ENCODE data around the gene WAS. TPM values are rescaled to one million over a fixed set of nuclear protein-coding genes. Genes with fewer than 3 reads are reported as not detected.

The WAS gene
- total and polyA plus RNA-seq, 2 donors (not counting 1 experiment from before 2014, with no cell fraction given) = 88.7 to 98.0 TPM

- Histone ChIP-seq H3K9ac (ENCODE audit: low read length) (no peak overlapping the region), H3K36me3 (replicated peaks in 1 of 2; ENCODE audit: control extremely low read depth in 1 of 2, control insufficient read depth in 1 of 2, extremely low read depth in 1 of 2, insufficient read depth in 2 of 2, low read length in 1 of 2) (no peaks in the 10 kb centered on the region), H2AFZ (ENCODE audit: insufficient read depth, low read depth, low read length, poor library complexity, severe bottlenecking) (no peak overlapping the region), H3K4me2 (replicated peaks; ENCODE audit: low read depth, low read length, poor library complexity, severe bottlenecking) (no peak overlapping the region), H3K27ac (ENCODE audit: low read length in 2 of 2) (no peak overlapping the region), H4K20me1 (ENCODE audit: control insufficient read depth, insufficient read depth, low read length, poor library complexity, severe bottlenecking) (no peaks in the 10 kb centered on the region), H3K79me2 (ENCODE audit: control insufficient read depth, insufficient read depth, low read length) (peaks cover 1% of the 10 kb centered on the region), H3K27me3 (replicated peaks in 1 of 4; ENCODE audit: control extremely low read depth in 1 of 4, control insufficient read depth in 3 of 4, insufficient read depth in 4 of 4, low read length in 3 of 4) (no peaks in the 10 kb centered on the region), H3K9me3 (ENCODE audit: control extremely low read depth in 1 of 3, control insufficient read depth in 2 of 3, insufficient read depth in 1 of 3, low read length in 2 of 3) (no peaks in the 10 kb centered on the region), H3K4me3 (ENCODE audit: control extremely low read depth in 1 of 5, extremely low read depth in 1 of 5, insufficient read depth in 1 of 5, low read depth in 2 of 5, low read length in 4 of 5) (no peak overlapping the region), H3K4me1 (ENCODE audit: control insufficient read depth in 2 of 2, insufficient read depth in 2 of 2, low read length in 2 of 2) (no peaks in the 10 kb centered on the region)
- Mint-ChIP-seq H3K4me3 (no peak overlapping the region), H3K27me3 (no peaks in the 10 kb centered on the region), H3K9me3 (ENCODE audit: insufficient read depth) (no peaks in the 10 kb centered on the region), H3K27ac (no peak overlapping the region), H3K4me1 (peaks cover 8% of the 10 kb centered on the region)
- CTCF ChIA-PET = no interaction called here
- no CpG with 5 or more reads among the region's 2 CpGs for whole genome bisulfite sequencing (ENCODE audit: insufficient coverage)
- ATAC-seq (ENCODE audit: low read depth) = no peak
- POLR2A ChIA-PET = no interaction called here
- intact Hi-C loops (cut with micrococcal nuclease) = no loop called here
- no peak for DNase-seq
- TF ChIP-seq CTCF (IDR thresholded peaks at IDR 0.05) (no peak), EZH2 (IDR thresholded peaks at IDR 0.05; ENCODE audit: borderline replicate concordance, insufficient read depth, low read depth, low read length, poor library complexity, severe bottlenecking) (no peak)
These were observed 30.2 kb downstream of the WAS start for GRCh38 chrX:48713847-48714246.

GRCh38 chrX:48714573-48714972 lies 31.0 kb downstream of the WAS start:
- Histone ChIP-seq H2AFZ (ENCODE audit: insufficient read depth, low read depth, low read length, poor library complexity, severe bottlenecking) (no peak overlapping the region), H4K20me1 (ENCODE audit: control insufficient read depth, insufficient read depth, low read length, poor library complexity, severe bottlenecking) (no peaks in the 10 kb centered on the region), H3K79me2 (ENCODE audit: control insufficient read depth, insufficient read depth, low read length) (peaks cover 4% of the 10 kb centered on the region), H3K27me3 (replicated peaks in 1 of 4; ENCODE audit: control extremely low read depth in 1 of 4, control insufficient read depth in 3 of 4, insufficient read depth in 4 of 4, low read length in 3 of 4) (no peaks in the 10 kb centered on the region), H3K27ac (ENCODE audit: low read length in 2 of 2) (no peak overlapping the region), H3K9me3 (ENCODE audit: control extremely low read depth in 1 of 3, control insufficient read depth in 2 of 3, insufficient read depth in 1 of 3, low read length in 2 of 3) (no peaks in the 10 kb centered on the region), H3K4me1 (ENCODE audit: control insufficient read depth in 2 of 2, insufficient read depth in 2 of 2, low read length in 2 of 2) (no peaks in the 10 kb centered on the region), H3K36me3 (replicated peaks in 1 of 2; ENCODE audit: control extremely low read depth in 1 of 2, control insufficient read depth in 1 of 2, extremely low read depth in 1 of 2, insufficient read depth in 2 of 2, low read length in 1 of 2) (no peaks in the 10 kb centered on the region), H3K4me2 (replicated peaks; ENCODE audit: low read depth, low read length, poor library complexity, severe bottlenecking) (no peak overlapping the region), H3K4me3 (ENCODE audit: control extremely low read depth in 1 of 5, extremely low read depth in 1 of 5, insufficient read depth in 1 of 5, low read depth in 2 of 5, low read length in 4 of 5) (no peak overlapping the region), H3K9ac (ENCODE audit: low read length) (no peak overlapping the region)
- no peaks in the 10 kb centered on the region for H3K9me3 Mint-ChIP-seq (ENCODE audit: insufficient read depth)
- no peak overlapping the region for H3K27ac Mint-ChIP-seq
- POLR2A ChIA-PET = no interaction called here
- DNase-seq = no peak
- WGBS (ENCODE audit: insufficient coverage) = 94% methylated on average over 3 of the region's 5 CpGs
- no peak overlapping the region for H3K4me3 Mint-ChIP-seq
- peaks cover 7% of the 10 kb centered on the region for H3K4me1 Mint-ChIP-seq
- intact Hi-C loops (cut with micrococcal nuclease) = no loop called here
- TF ChIP-seq CTCF (IDR thresholded peaks at IDR 0.05) (no peak), EZH2 (IDR thresholded peaks at IDR 0.05; ENCODE audit: borderline replicate concordance, insufficient read depth, low read depth, low read length, poor library complexity, severe bottlenecking) (no peak)
- H3K27me3 Mint-ChIP-seq = no peaks in the 10 kb centered on the region
- CTCF ChIA-PET = no interaction called here
- ATAC-seq (ENCODE audit: low read depth) = no peak

All from B cell (primary cell).